H1 (cell line): Measurements from ENCODE around the gene SLX9. TPM values are rescaled to one million over a fixed set of nuclear protein-coding genes. Genes with fewer than 3 reads are reported as not detected.
A peak's percentile ranks its signal among the peaks of the same experiment; 100 is the strongest.

Experiments
- CTCF ChIA-PET: fragments of 300-600 bp; sonication (Branson Sonifier 250); formaldehyde crosslinking; loops from one replicate; lab custom pipeline; 2021; ENCODE audit not compliant: partially characterized antibody; lab: Charles Lee
- POLR2A ChIA-PET: fragments of 300-600 bp; sonication (Branson Sonifier 250); formaldehyde crosslinking; loops from one replicate; lab custom pipeline; 2021; ENCODE audit warnings: inconsistent platforms; ENCODE audit not compliant: partially characterized antibody; lab: Charles Lee
- DNase-seq, 2 experiments: peaks; one replicate each; pipeline versions ENCODE4 v3.0.0 to v3.0.0-alpha.2; 2010 to 2022; ENCODE audit warnings: low spot score in 2 of 2, low read depth in 1 of 2, mixed read lengths in 1 of 2
- FAIRE-seq: peaks from 2 replicates; lab custom pipeline; 2011; peaks lifted over from hg19 to GRCh38; lab: Jason Lieb, UNC
- H2AFZ ChIP-seq: 2 replicates; pipeline ENCODE4 v1.8.1; 2012; ENCODE audit warnings: low read length, inconsistent platforms
- H2AK5ac ChIP-seq: 2 replicates; pipeline ENCODE4 v1.6.1; 2013; ENCODE audit warnings: low read depth, low read length
- H2BK120ac ChIP-seq: replicated peaks from 2 replicates; pipeline ENCODE3; 2013; ENCODE audit warnings: low read depth, low read length, inconsistent platforms
- H2BK12ac ChIP-seq: 2 replicates; pipeline ENCODE4 v1.6.1; 2013; ENCODE audit warnings: low read depth, low read length
- H2BK15ac ChIP-seq: 2 replicates; pipeline ENCODE4 v1.6.1; 2013; ENCODE audit warnings: low read length
- H2BK20ac ChIP-seq: 2 replicates; pipeline ENCODE4 v1.6.1; 2013; ENCODE audit warnings: low read length
- H2BK5ac ChIP-seq: 2 replicates; pipeline ENCODE4 v1.6.1; 2013; ENCODE audit warnings: low read depth, low read length
- H3K14ac ChIP-seq: 2 replicates; pipeline ENCODE4 v1.6.1; 2013; ENCODE audit warnings: inconsistent platforms; ENCODE audit not compliant: insufficient read length
- H3K18ac ChIP-seq: 2 replicates; pipeline ENCODE4 v1.6.1; 2013; ENCODE audit warnings: low read length; ENCODE audit errors: extremely low read depth
- H3K23ac ChIP-seq: 2 replicates; pipeline ENCODE4 v1.6.1; 2013; ENCODE audit warnings: inconsistent platforms; ENCODE audit not compliant: insufficient read length
- H3K23me2 ChIP-seq: 2 replicates; pipeline ENCODE4 v1.6.1; 2013; ENCODE audit warnings: low read depth, low read length
- H3K27ac ChIP-seq: 2 replicates; pipeline ENCODE4 v1.6.1; 2011; ENCODE audit warnings: low read depth, low read length, inconsistent platforms
- H3K27me3 ChIP-seq, 4 experiments: replicated peaks in 1 of 4; 1 replicate in 1 of 4; 2 replicates in 3 of 4; pipeline versions ENCODE4 v1.6.1 to v1.8.1; 2011 to 2013; ENCODE audit warnings: low read length in 3 of 4, mild to moderate bottlenecking in 3 of 4, inconsistent platforms in 2 of 4, mixed read lengths in 2 of 4, moderate library complexity in 1 of 4; ENCODE audit not compliant: control insufficient read depth in 3 of 4, insufficient read depth in 3 of 4; ENCODE audit errors: extremely low read depth in 1 of 4
- H3K36me3 ChIP-seq, 4 experiments: 2 replicates each; pipeline versions ENCODE4 v1.6.1 to v1.8.1; 2011 to 2013; ENCODE audit warnings: mild to moderate bottlenecking in 4 of 4, low read length in 3 of 4, moderate library complexity in 2 of 4, control low read depth in 1 of 4, inconsistent platforms in 1 of 4; ENCODE audit not compliant: insufficient read depth in 4 of 4, control insufficient read depth in 2 of 4
- H3K4ac ChIP-seq: replicated peaks from 2 replicates; pipeline ENCODE3; 2013; ENCODE audit warnings: low read length, low read depth, mixed read lengths, inconsistent platforms; ENCODE audit not compliant: insufficient read length
- H3K4me1 ChIP-seq, 4 experiments: replicated peaks in 1 of 4; 1 replicate in 1 of 4; 2 replicates in 3 of 4; pipeline versions ENCODE4 v1.6.1 to v1.8.1; 2011 to 2013; ENCODE audit warnings: low read length in 3 of 4, inconsistent platforms in 2 of 4, mixed read lengths in 1 of 4; ENCODE audit not compliant: insufficient read depth in 4 of 4, control insufficient read depth in 3 of 4
- H3K4me2 ChIP-seq, 2 experiments: 2 replicates each; pipeline versions ENCODE4 v1.6.1 to v1.8.1; 2011 to 2013; ENCODE audit warnings: low read depth in 2 of 2, low read length in 2 of 2, control low read depth in 1 of 2, inconsistent platforms in 1 of 2, mild to moderate bottlenecking in 1 of 2; ENCODE audit not compliant: insufficient read depth in 1 of 2
- H3K4me3 ChIP-seq, 4 experiments: fragments of 200-600, 300-600 bp in 1 of 4; sonication (generic), shearing (Covaris generic), sonication (Bioruptor Twin) in 1 of 4; 2 replicates each; pipeline versions ENCODE4 v1.5.1 to v1.8.1; 2011 to 2016; ENCODE audit warnings: low read length in 4 of 4, low read depth in 3 of 4, control low read depth in 2 of 4, inconsistent platforms in 2 of 4, mild to moderate bottlenecking in 2 of 4, mixed read lengths in 1 of 4, moderate library complexity in 1 of 4; ENCODE audit not compliant: insufficient read depth in 2 of 4; ENCODE audit errors: extremely low read depth in 1 of 4
- H3K56ac ChIP-seq: replicated peaks from 2 replicates; pipeline ENCODE3; 2013; ENCODE audit warnings: low read depth, mild to moderate bottlenecking, mixed read lengths, low read length, inconsistent platforms; ENCODE audit not compliant: insufficient read length
- H3K79me1 ChIP-seq: 2 replicates; pipeline ENCODE4 v1.6.1; 2013; ENCODE audit warnings: low read depth, low read length, control low read depth
- H3K79me2 ChIP-seq, 2 experiments: 2 replicates each; pipeline versions ENCODE4 v1.6.1 to v1.8.1; 2012 to 2013; ENCODE audit warnings: low read length in 2 of 2, mild to moderate bottlenecking in 2 of 2, inconsistent platforms in 1 of 2; ENCODE audit not compliant: insufficient read depth in 2 of 2, control insufficient read depth in 1 of 2
- H3K9ac ChIP-seq, 4 experiments: replicated peaks in 1 of 4; 1 replicate in 1 of 4; 2 replicates in 3 of 4; pipeline versions ENCODE4 v1.6.1 to v1.8.1; 2011 to 2013; ENCODE audit warnings: low read depth in 3 of 4, low read length in 3 of 4, control low read depth in 2 of 4, mild to moderate bottlenecking in 2 of 4, moderate library complexity in 2 of 4, inconsistent platforms in 1 of 4; ENCODE audit errors: extremely low read depth in 1 of 4
- H3K9me3 ChIP-seq, 2 experiments: 2 replicates each; pipeline versions ENCODE4 v1.6.1 to v1.8.1; 2012 to 2013; ENCODE audit warnings: mild to moderate bottlenecking in 2 of 2, moderate library complexity in 2 of 2, control low read depth in 1 of 2, inconsistent platforms in 1 of 2, low read depth in 1 of 2, low read length in 1 of 2, mixed read lengths in 1 of 2; ENCODE audit not compliant: insufficient read depth in 2 of 2
- H4K20me1 ChIP-seq, 2 experiments: replicated peaks in 1 of 2; 2 replicates each; pipeline versions ENCODE3 to v1.8.1; 2011 to 2013; ENCODE audit warnings: inconsistent platforms in 2 of 2, low read length in 2 of 2, mild to moderate bottlenecking in 1 of 2; ENCODE audit not compliant: insufficient read depth in 2 of 2, control insufficient read depth in 1 of 2
- H4K5ac ChIP-seq: 2 replicates; pipeline ENCODE4 v1.6.1; 2013; ENCODE audit warnings: low read length, low read depth, mixed read lengths, inconsistent platforms; ENCODE audit not compliant: insufficient read length
- H4K8ac ChIP-seq: 2 replicates; pipeline ENCODE4 v1.8.0; 2013; ENCODE audit warnings: mild to moderate bottlenecking, moderate library complexity, low read length, inconsistent platforms; ENCODE audit not compliant: insufficient read depth; ENCODE audit errors: extremely low read depth
- H4K91ac ChIP-seq: replicated peaks from 2 replicates; pipeline ENCODE3; 2013; ENCODE audit warnings: low read length, mixed read lengths, inconsistent platforms; ENCODE audit not compliant: insufficient read length
- SRF ChIP-seq: IDR thresholded peaks from 2 replicates; pipeline ENCODE4 v1.6.1; 2011; ENCODE audit warnings: mild to moderate bottlenecking, low read depth, low read length, moderate library complexity
- WGBS, 2 experiments: shearing (Covaris generic) in 1 of 2; methylation state at CpG; one replicate each; pipeline versions ENCODE4 v1.1.6 to v1.1.7; 2013 to 2015; ENCODE audit warnings: low lambda C conversion rate in 2 of 2, mixed read lengths in 2 of 2, inconsistent platforms in 1 of 2, low coverage in 1 of 2, missing lambda C conversion rate in 1 of 2; ENCODE audit not compliant: insufficient replicate concordance in 2 of 2, insufficient coverage in 1 of 2, insufficient read length in 1 of 2; ENCODE audit errors: extremely low coverage in 1 of 2, missing lambda C conversion rate in 1 of 2; 5-methylcytosine and 5-hydroxymethylcytosine counted together
- polyA plus RNA-seq, 7 experiments: library from polyadenylated mRNA; depleted of rRNA in 3 of 7; stranded (reverse) in 5 of 7; unstranded in 2 of 7; fragments of >200 nt in 5 of 7; fragments of 200-250 nt in 2 of 7; gene quantifications; 1 replicate in 5 of 7; 2 replicates in 1 of 7; 4 replicates in 1 of 7; pipeline versions ENCODE4 v1.2.1 to v1.2.3, GENCODE V29; 2011 to 2013; ENCODE audit warnings: missing spikeins in 2 of 7, mixed read lengths in 2 of 7
- total RNA-seq: library from RNA; stranded (reverse); fragmentation: NEBNext Ultra II Directional; extraction: Animal tissue kit (Norgen Biotek cat#: 25700); gene quantifications from 2 replicates; pipeline ENCODE4 v1.2.1, GENCODE V29; 2021

SLX9 gene
- total and polyA plus RNA-seq, 2 of the 8 experiments (the other 6 are each of a cell fraction or from before 2014, with no cell fraction given): 17.7 to 57.3 TPM

- no peak overlapping the region for H4K5ac ChIP-seq
- WGBS, 2 experiments: 86% methylated on average over 16 of the region's 16 CpGs; no CpG with 5 or more reads in 1 of the 2 experiments
- CTCF ChIA-PET: interaction anchor here (1.0 to 5.7 kb wide), 6 partner anchors 24 to 185 kb away, joined by 3 to 29 read pairs (median 4); no protein-coding TSS in a partner anchor
- peaks cover 21% of the 10 kb centered on the region for H3K79me1 ChIP-seq
- H3K4me1 ChIP-seq: no peaks in the 10 kb centered on the region
- peaks cover 23 to 59% of the 10 kb centered on the region in 2 experiments for H4K20me1 ChIP-seq
- peak overlapping the region; percentile 79; the same call in 1 of the 2 replicates for H4K8ac ChIP-seq
- H3K4me2 ChIP-seq: no peak overlapping the region
- H3K9me3 ChIP-seq: no peaks in the 10 kb centered on the region
- H2BK15ac ChIP-seq: no peak overlapping the region
- no peak overlapping the region for H3K9ac ChIP-seq
- no peak overlapping the region for H3K4me3 ChIP-seq
- no peak overlapping the region for H3K14ac ChIP-seq
- H3K18ac ChIP-seq: no peak overlapping the region
- H4K91ac ChIP-seq: no peak overlapping the region
- H3K36me3 ChIP-seq: peaks cover 6 to 27% (median 22%) of the 10 kb centered on the region in 4 experiments; a peak in 6 of 8 replicates
- H3K56ac ChIP-seq: no peak overlapping the region
- no peaks in the 10 kb centered on the region for H3K27me3 ChIP-seq
- no peak overlapping the region for H3K4ac ChIP-seq
- H2BK12ac ChIP-seq: no peak overlapping the region
- no peak overlapping the region; the same call in 1 of the 2 replicates for H2BK5ac ChIP-seq
- POLR2A ChIA-PET: no interaction called here
- no peak overlapping the region for H2BK20ac ChIP-seq
- no peak for FAIRE-seq
- H3K27ac ChIP-seq: no peak overlapping the region
- H3K79me2 ChIP-seq: peaks cover 0 to 64% of the 10 kb centered on the region in 2 experiments; a peak in 3 of 4 replicates
- no peak overlapping the region for H2AK5ac ChIP-seq
- DNase-seq: no peak
- H3K23me2 ChIP-seq: no peaks in the 10 kb centered on the region
- no peak overlapping the region for H2AFZ ChIP-seq
- no peak overlapping the region for H2BK120ac ChIP-seq
- no peak overlapping the region for H3K23ac ChIP-seq
- TF ChIP-seq SRF: no peak
Observed at GRCh38 chr21:44955798-44956175, 16.0 kb downstream of the SLX9 start.
